ENCODE results near the gene HDAC10.

- TF ChIP-seq POLR2AphosphoS5 (IDR thresholded peaks at IDR 0.05; ENCODE audit: borderline replicate concordance, low read depth, low read length) (no peak), EZH2 (IDR thresholded peaks at IDR 0.05) (no peak), FOXP2 (optimal IDR thresholded peaks at IDR 0.05; ENCODE audit: control extremely low read depth, extremely low read length, insufficient read depth) (no peak)
Measured at GRCh38 chr22:50280022-50280707, 29.1 kb upstream of the HDAC10 start.
